ENCODE measurements around the gene TSPAN7.
A peak's percentile ranks its signal among the peaks of the same experiment; 100 is the strongest.

TSPAN7 gene

GRCh38 chrX:38563030-38563429 is 1.7 kb downstream of the TSPAN7 start:
- no peak for TF ChIP-seq CTCF (conservative IDR thresholded peaks at IDR 0.05)
- H3K27ac ChIP-seq = peak overlapping the region; percentile 57

GRCh38 chrX:38570396-38570795 is 9.1 kb downstream of the TSPAN7 start:
- TF ChIP-seq CTCF (conservative IDR thresholded peaks at IDR 0.05) = no peak
- H3K27ac ChIP-seq = no peak overlapping the region

- no peak for TF ChIP-seq CTCF (conservative IDR thresholded peaks at IDR 0.05)
- H3K27ac ChIP-seq = no peak overlapping the region
These were observed 9.7 kb downstream of the TSPAN7 start for GRCh38 chrX:38571058-38571457.

GRCh38 chrX:38574858-38575257 is 13.5 kb downstream of the TSPAN7 start:
- H3K27ac ChIP-seq = no peak overlapping the region
- TF ChIP-seq CTCF (conservative IDR thresholded peaks at IDR 0.05) = no peak

- H3K27ac ChIP-seq = no peak overlapping the region
- TF ChIP-seq CTCF (conservative IDR thresholded peaks at IDR 0.05) = no peak
These were observed 14.5 kb downstream of the TSPAN7 start for GRCh38 chrX:38575888-38576287.

- TF ChIP-seq CTCF (conservative IDR thresholded peaks at IDR 0.05) = no peak
- no peak overlapping the region for H3K27ac ChIP-seq
These were observed 16.4 kb downstream of the TSPAN7 start for GRCh38 chrX:38577738-38578137.

GRCh38 chrX:38578167-38578566 is 16.8 kb downstream of the TSPAN7 start:
- no peak overlapping the region for H3K27ac ChIP-seq
- no peak for TF ChIP-seq CTCF (conservative IDR thresholded peaks at IDR 0.05)

GRCh38 chrX:38583181-38583580 is 21.8 kb downstream of the TSPAN7 start:
- TF ChIP-seq CTCF (conservative IDR thresholded peaks at IDR 0.05) = no peak
- no peak overlapping the region for H3K27ac ChIP-seq
